HEK293 (cell line): ENCODE measurements around the gene EFHC1.

Source experiments
- CTCF ChIP-seq: fragments of 450-650 bp; formaldehyde crosslinking; IDR thresholded peaks from 2 replicates; pipeline ENCODE4 v1.5.1; 2016; ENCODE audit warnings: missing biosample characterization, missing genetic modification characterization
- KLF7 ChIP-seq: fragments of 450-650 bp; formaldehyde crosslinking; IDR thresholded peaks from 2 replicates; pipeline ENCODE4 v1.5.1; 2016; ENCODE audit warnings: missing biosample characterization, missing genetic modification characterization, borderline replicate concordance
- REST ChIP-seq: fragments of 450-650 bp; formaldehyde crosslinking; IDR thresholded peaks from 2 replicates; pipeline ENCODE4 v1.5.1; 2016; ENCODE audit warnings: missing biosample characterization, missing genetic modification characterization
- ZNF324 ChIP-seq: fragments of 450-650 bp; formaldehyde crosslinking; IDR thresholded peaks from 2 replicates; pipeline ENCODE4 v1.5.1; 2016; ENCODE audit warnings: missing biosample characterization, missing genetic modification characterization
- ZNF660 ChIP-seq: fragments of 450-650 bp; IDR thresholded peaks from 2 replicates; pipeline ENCODE4 v1.5.1; 2018; ENCODE audit warnings: missing biosample characterization, mild to moderate bottlenecking, missing genetic modification characterization
- ZNF785 ChIP-seq: fragments of 450-650 bp; formaldehyde crosslinking; IDR thresholded peaks from 2 replicates; pipeline ENCODE4 v1.5.1; 2016; ENCODE audit warnings: missing biosample characterization, missing genetic modification characterization

GRCh38 chr6:52531834-52532233 lies 111.7 kb downstream of the EFHC1 start:
- TF ChIP-seq ZNF324 (no peak), REST (tag by site-specific recombination) (no peak), CTCF (tag by site-specific recombination) (no peak), KLF7 (tag by site-specific recombination) (no peak), ZNF660 (tag by site-specific recombination) (no peak), ZNF785 (tag by site-specific recombination) (no peak)
